NCI-H2171 (cell line): ENCODE data around the gene ZFYVE9.

ENCODE experiments used
- DNase-seq: peaks from one replicate; lab custom pipeline; 2025; lab: John Stamatoyannopoulos, UW

ZFYVE9 gene

GRCh38 chr1:52341655-52342260, 199.9 kb downstream of the ZFYVE9 start:
- no peak for DNase-seq

DNA sequence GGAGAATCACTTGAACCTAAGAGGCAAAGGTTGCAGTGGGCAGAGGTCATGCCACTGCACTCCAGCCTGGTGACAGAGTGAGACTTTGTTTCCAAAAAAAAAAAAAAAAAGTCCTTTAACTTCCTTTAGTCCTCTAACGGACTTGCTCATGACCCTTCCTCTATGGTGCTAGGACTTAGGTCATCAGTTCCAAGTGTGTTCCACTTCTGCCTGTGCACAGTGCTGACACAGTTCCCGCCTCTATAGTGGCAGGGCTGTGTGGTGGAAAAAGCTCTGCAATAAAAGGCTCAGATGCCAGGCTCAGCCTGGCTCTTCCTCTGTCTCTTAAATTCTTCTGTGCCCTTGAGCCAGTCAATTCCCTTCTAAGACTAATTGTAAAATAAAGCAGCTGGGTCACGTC, 202.1 kb downstream of the ZFYVE9 start:
- no peak for DNase-seq

DNA sequence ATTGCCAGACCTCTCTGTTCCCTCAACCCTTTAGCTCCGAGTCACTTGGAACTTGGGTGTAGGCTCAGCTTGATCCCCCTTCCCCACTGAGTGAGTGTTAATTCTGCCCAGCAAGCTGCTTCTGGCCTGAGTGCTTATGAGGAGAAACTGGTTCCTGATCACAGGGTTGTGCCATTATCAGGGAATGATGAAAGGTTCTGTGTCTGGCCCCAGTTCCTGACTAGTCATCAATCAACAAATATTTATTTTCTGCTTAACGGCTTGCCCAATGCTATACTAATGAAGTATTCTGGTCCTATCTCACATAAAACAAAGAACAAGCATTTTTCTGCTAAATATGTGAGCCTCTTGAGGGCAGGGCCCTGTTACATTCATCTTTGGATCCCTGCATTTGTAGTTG, 203.4 kb downstream of the ZFYVE9 start:
- no peak for DNase-seq

DNA sequence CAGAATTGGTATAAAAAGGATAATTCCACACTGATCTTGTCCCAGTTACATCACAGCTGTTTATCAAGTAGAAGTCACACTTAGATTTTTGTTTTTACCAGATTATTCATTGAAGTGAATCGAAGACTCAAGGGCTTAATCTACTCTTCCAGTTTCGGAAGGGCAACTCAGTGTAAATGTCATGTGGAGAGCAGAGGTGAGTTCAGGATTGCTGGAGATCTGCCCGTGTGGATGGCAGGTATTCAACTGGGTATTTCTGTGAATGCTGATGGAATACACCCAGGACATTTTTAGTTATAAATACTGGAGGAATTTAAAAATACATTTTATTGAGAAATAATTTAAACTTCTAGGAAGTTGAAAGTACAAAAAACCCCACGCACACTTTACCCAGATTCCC, 204.8 kb downstream of the ZFYVE9 start:
- DNase-seq: no peak

DNA sequence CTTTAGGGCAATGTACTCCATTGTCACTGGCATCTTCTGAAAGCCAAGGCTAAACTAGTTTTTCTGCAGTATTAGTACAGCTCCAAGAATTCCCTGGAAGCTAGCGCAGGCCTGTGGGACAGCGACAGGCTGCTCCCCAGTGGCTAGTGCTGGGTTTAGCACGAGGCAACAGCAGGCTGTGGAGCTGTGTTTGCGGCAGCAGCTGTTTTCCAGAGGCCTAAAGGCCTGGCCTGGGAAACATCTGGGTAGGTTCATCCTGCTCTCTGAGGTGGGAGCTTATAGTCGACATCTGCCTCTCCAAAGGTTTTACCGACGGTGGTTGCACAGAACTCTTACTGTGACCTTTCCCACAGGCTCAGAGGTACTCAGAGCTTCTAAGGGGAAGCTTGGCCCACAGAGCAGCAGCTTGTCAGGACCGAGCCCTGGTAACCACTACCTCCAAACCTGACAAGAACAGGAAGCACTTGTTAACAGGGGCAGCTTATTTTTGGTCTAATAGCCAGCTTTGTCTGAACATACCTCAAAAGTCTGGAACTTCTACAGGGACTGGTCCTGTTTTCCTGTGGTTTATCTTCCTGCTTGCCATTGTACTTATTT, 206.9 kb downstream of the ZFYVE9 start:
- DNase-seq: peak; percentile 46

- no peak for DNase-seq
Measured at GRCh38 chr1:52352690-52353089, 210.8 kb downstream of the ZFYVE9 start.

- no peak for DNase-seq
Measured at GRCh38 chr1:52355436-52355835, 213.5 kb downstream of the ZFYVE9 start.

DNA sequence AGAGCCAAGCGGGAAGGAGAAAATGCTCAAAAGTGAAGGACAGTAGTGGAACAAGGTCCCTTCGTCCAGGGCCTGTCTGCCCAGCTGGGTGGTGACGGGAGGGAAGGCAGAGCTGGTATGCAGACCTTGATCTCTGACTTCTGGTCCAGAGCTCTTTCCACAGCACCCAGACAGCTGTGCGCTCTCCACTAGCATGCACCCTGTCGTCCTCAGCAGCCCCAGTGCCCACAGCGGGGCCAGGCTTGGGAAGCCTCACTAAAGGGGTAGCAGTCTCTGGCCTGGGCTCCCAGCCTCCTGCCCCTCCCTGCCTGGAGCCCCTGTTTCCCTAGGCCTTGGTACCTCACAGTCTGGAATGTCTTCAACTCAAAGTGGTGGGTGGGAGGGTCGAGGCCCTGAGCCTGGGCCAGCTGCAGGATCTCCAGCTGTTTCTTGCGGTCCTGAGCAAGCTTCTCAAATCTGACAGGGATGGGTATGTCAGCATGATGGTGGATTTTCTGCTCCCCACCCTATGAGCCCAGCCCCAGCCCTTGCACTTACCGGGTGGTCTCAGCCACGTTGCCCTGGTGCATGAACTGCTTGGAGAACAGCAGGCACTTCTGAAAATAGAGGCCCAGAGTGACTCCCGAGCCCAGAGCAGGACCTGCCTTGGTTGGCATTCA, 214.1 kb downstream of the ZFYVE9 start:
- no peak for DNase-seq

- DNase-seq: no peak
Measured at GRCh38 chr1:52356818-52357355, 215.0 kb downstream of the ZFYVE9 start.

- no peak for DNase-seq
Measured at GRCh38 chr1:52357397-52357796, 215.5 kb downstream of the ZFYVE9 start.

GRCh38 chr1:52358851-52359497, 217.1 kb downstream of the ZFYVE9 start:
- DNase-seq: no peak

DNA sequence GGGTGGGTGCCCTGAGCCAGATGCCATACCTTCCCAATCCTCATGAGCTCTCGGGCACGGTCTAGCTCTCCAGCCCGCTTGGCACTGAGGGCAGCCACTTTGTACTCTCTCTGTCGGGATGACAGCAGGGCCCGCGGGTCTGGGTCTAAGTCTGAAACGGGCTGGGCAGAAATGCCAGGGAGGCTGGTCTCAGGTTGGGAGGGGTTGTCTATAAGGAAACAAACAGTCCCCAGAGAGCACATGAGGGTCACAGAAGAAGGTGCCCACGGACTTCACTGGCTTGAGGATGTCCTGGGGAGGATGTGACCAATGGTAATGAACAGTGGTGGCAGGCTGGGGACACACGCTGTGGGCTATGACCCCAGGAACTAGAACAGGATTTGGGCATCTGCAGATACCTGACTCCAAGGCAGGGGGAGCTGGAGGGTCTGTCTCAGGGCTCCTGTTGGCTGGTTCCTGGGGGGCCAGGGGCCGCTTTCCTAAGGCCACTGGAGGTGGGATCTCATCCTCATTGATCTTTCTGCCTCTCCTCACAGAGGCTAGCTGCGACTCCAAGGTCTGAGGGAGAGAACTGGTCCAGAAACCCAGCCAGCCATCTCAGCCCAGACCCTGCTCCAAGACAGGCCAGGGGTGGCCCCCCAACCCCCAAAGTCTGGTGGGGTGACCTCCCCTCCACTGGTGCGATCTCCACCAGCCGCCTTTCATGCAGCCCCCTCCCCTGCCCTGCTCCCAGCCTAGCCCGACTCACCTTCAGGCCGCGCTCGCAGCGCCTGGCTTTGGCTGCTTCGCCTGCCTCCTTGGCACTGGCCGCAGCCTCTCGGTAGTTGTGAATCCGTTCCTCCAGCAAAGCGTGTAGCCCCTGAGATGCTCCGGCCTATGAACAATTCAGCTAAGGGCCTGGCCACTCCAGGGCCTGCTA, 218.0 kb downstream of the ZFYVE9 start:
- DNase-seq: no peak

GRCh38 chr1:52360595-52360968, 218.7 kb downstream of the ZFYVE9 start:
- no peak for DNase-seq

DNA sequence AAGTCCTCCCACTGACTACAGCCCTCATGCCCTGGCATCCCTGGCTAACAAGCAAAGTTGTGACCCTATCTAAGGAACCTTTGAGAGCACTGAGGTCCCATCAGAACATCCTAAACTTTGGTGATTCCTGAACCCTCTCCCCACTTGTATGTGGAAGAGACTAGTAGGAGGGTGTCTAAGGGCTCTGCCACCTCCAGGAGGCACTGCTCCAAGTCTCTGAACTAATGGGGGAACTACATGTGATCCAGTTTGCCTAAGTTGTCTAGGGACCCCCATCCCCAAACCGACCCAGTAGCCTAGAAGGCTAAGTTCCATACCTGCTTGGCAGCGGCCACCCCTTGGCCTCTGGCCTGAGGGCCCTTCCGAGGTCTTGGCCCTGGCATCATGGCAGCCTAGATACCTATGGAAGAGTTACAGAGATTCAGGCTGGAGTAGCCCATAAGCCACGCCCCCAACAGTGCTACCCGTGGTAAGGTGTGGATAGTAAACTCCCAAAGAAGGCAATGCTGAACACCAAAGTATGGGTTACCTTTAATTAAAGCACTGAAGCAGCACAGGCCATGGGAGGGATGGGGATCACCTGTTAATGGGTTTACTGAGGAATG, 222.4 kb downstream of the ZFYVE9 start:
- no peak for DNase-seq

DNA sequence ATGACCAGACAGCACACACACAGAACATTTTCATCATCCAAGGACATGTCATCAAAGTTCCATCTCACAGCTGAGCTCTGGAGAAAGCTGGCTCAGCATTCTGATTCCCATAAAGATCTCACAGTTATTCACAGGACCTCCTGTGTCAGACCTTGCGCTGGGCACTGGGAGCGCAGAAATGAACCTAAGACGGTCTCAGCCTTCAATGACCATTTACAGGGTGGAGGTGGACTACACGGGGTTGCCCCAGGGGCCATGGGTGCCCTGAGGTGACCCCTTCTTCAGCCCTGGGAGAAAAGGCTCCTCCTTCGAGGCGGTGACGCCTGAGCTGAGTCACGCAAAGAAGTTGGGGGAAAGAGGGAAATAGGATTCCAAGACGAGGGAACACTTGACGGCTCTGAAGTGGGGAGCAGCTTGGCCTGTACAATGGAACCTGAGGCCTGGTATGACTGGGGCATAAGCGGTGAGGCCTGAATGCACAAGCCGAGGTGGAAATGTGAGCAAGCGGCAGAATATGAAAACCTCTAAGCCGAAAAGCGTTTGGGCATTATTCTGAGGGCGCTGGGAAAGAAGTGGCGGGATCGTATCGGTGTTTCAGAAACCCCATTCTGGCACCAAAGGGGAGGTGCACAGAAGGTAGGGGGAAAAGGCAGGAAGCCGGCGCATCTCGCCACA, 223.3 kb downstream of the ZFYVE9 start:
- DNase-seq: no peak

DNA sequence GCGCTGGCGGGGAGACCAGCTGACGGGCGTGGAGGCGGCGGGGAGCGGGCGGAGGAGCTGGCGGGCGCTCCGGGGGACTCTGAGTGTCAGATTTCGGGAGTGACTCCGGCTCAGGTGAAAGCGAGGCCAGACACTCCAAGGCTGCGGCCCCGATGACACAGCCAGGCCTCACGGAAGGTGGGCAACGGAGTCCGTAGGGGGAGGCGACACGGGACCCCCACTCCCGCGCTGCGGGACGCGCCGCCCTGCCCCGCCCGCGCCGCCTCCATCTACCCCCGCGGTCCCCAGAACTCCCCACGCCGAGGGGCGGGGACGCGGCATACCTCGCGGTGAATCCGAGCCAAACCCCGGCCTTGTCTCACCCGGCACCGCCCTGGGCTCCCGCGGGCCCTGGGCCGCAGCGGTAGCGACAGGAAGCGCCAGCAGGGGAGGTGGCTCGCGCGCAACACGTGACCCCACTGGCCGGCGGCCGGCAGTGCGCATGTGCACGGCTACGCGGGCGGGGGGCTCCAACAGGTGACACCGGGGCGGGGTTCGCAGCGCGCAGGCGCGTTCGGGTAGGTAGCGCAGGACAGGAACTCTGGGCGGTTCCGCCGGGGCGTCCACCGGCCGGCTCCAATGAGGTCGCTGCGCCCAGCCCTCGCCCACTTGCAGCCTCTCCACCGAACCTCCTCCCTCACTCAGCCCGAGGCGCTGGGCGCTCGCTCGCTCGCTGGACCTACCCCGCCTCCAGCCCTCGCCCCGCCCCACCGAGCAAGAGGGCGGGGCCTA, 224.0 kb downstream of the ZFYVE9 start, which contains the start of gene CC2D1B:
Gene CC2D1B (minus strand): TSS at position 460 of the 771 bp plus-strand sequence. CDS start 1,585 bp downstream, outside the sequence.
- DNase-seq: peak; percentile 96

DNA sequence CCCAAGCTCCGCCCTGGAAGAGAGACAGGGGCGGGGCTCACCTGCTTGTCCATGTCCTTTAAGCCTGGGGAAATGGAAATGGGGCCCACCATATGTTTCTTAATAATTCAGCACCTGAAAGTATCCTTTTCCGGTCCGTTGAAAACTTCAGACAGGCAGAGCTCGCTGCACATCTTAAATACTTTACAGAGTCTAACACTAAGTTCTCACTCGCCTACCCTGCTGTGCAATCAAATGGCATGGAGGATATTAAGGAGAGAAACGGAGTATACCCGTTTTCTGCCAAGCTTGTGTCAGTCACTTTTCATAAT, 224.6 kb downstream of the ZFYVE9 start:
- DNase-seq: no peak

DNA sequence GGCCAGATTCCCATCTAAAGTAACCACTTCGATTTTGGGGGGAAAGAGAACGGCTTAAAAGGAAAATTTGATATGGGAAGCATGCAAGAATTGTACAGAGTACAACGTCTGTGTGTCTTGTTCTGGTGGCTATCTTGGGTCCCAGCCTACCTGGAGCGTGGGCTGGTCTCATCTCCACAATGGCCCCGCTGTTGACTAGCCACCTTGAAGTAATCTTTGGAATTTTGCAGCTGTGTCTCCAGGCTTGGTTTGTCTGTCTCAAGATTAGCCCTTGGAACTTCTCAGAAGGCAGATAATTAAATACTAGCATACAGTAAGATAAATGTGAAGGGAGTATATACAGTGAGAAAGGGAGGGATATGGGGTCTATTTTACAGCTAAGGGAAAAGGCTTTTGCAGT, 225.4 kb downstream of the ZFYVE9 start:
- DNase-seq: no peak

DNA sequence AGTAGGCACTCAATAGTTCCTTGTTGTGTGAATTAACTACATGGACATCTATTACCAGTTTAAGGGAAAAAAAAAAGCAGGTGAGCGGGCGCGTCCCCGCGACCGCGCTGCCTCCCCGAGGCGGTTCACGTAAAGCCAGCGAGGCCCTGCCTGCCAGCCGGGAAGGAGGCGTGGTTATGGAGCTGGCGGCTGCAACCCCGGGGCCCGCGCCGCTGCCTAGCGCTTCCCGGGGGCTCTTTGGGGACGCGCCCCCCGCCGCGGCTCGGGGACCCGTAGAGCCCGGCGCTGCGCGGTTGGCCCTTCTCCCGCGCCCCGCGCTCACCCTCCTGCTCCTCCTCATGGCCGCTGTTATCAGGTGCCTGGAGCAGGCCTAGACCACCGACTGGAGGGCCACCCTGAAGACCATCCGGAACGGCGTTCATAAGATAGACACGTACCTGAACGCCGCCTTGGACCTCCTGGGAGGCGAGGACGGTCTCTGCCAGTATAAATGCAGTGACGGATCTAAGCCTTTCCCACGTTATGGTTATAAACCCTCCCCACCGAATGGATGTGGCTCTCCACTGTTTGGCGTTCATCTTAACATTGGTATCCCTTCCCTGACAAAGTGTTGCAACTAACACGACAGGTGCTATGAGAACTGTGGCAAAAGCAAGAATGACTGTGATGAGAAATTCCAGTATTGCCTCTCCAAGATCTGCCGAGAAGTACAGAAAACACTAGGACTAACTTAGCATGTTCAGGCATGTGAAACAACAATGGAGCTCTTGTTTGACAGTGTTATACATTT, 226.7 kb downstream of the ZFYVE9 start:
- DNase-seq: peak; percentile 80
